GM18511 (cell line): ENCODE measurements around the gene IFITM10.

ENCODE experiments used
- ATAC-seq: cut with Tn5 transposase; IDR thresholded peaks from one replicate; pipeline ENCODE4 v1.9.1; 2021; ENCODE audit warnings: mild to moderate bottlenecking, moderate library complexity; ENCODE audit not compliant: unreplicated experiment

The IFITM10 gene

DNA sequence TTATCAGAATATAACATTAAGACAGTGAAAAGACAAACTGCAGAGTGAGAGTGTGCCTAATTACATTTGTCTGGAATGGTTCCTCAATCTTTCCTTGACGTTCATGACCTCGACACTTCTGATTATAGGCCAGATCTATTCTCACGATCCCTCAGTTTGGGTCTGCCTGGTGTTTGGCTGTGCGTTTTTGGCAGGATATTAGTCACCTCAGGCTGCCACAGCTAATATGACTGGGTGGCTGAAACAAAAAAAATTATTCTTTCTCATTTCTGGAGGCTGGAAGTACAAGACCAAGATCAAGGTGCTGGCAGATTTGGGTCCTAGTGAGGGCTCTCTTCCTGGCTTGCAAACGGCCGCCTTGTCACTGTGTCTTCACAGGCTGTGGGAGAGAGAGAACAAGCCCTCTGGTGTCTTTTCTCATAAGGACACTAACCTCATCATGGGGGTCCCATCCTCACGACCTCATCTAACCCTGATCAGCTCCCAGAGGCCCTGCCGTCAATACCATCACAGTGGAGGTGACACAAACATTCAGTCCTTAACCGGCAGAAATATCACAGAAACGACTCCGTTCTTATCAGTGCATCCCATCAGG lies 23.2 kb downstream of the IFITM10 start:
- no peak for ATAC-seq

GRCh38 chr11:1719781-1720180 lies 30.6 kb downstream of the IFITM10 start:
- no peak for ATAC-seq

GRCh38 chr11:1718326-1718725 lies 32.1 kb downstream of the IFITM10 start:
- no peak for ATAC-seq

DNA sequence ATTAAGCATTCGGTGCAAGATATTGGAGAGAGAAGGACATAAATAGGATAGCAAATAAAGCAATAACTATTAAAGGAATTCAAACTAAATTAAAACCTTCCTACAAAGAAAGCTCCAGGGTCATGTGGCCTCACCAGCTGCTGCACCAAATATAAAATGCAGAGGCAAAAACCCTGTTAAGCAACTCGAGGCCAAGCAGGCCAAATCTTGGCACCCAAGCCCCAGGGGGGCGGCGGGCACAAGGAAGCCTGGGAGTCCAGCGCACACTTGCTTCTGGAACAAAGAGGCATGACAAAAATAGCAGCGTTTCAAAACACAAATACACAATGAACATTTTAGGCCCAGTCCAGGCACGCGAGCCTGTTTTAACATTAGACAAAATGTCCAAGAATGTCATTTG lies 32.6 kb downstream of the IFITM10 start:
- ATAC-seq: no peak

DNA sequence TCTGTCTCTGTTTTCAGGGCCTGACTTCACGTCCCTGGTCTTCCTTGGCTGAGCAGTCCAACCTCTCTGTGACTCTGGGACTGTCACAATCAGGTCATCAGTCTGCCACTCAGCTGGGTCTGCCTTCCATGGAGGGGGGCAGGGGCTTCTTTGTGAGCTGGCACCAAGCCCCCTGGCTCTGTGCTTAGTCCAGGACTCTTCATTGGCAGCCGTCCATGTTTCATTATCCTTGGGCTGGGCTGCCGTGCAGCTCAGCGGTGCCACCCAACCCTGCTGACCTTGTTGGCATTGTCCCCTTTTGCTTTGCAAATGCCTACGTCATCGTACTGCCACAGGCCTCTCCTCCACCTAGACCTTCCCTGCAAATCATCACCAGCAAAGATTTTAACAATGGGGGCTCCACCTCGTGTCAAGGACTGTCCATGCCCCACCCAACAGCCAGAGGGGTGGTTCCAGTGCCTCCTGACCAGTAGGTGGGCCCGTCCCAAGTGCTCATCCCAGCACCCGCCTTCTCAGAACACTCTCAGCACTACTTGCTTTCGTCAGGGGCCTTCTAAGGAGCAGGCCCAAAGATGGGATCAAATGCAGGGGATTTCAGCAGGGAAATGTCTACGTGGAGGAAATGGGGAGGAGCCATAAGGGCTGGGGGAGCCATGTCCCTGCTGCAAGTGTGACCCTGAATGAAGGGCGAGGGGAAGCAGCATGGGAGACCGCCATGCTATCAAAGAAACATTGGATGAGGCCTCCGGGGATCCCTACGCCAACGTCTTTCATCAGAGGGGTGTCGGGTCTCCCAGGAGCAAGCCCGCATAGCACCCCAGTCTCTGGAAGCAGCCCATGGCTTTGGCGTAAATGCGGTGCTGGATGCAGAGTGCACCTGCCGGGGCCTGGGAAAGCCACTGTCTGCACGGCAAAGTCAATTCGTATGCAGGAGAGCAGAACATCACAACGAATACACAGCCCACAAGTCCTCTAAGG lies 35.2 kb downstream of the IFITM10 start:
- no peak for ATAC-seq

DNA sequence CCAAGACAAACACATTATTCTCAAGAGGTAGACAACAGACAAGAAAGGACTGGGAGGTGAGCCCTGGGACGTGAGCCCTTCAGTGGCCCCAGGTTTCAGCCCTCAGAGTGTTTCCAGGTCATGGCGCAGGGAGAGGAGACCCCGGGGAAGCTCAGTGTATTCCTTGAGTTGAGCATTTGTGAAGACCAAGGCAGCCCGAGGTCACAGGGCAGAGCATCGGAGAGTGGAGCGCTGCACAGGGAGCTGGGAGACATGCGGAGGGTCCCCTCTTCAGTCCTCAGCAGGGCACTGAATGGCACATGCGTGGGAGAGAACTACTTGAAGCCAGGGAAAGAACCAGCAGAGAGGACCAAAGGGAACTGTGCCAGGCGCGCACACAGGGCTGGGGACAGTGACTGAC lies 41.7 kb downstream of the IFITM10 start:
- no peak for ATAC-seq

- no peak for ATAC-seq
Observed at GRCh38 chr11:1707751-1708150, 42.6 kb downstream of the IFITM10 start.

DNA sequence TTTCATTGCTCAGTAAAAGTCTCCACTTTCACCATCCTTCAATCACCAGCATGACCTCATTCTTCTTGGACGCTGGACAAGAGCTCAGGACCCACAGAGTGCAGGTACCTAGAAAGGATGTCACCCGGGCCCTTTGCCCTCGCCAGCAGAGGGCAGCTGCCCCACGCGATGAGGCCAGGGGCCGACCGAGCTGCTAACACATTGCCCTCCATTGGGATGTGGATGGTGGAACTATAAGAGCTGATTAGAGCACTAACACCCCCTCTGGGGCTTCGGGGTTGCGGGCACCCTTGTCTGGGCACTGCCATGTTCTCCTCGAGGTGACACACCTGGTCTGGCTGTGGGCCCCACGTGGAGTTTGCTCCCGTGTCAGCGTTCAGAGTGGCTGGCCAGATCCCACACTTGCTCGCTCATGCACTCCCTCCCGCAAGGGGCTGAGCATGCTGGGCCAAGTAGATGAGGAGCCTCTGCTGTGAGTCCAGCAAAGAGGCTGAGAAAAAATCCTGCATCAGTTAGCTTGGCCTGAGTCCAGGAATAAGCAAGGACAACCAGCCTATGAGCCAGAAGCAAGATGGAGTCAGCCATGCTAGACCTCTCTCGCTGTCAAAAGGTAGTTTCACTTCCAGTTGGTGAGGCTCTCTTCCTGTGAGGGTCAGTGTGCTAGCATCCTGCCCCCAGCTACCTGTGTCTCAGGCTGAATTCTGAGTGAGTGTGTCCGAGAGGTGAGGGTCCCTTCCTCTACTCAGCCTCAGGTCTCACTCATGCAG lies 43.6 kb downstream of the IFITM10 start:
- no peak for ATAC-seq

- ATAC-seq: no peak
Observed at GRCh38 chr11:1705126-1706052, 45.0 kb downstream of the IFITM10 start.

DNA sequence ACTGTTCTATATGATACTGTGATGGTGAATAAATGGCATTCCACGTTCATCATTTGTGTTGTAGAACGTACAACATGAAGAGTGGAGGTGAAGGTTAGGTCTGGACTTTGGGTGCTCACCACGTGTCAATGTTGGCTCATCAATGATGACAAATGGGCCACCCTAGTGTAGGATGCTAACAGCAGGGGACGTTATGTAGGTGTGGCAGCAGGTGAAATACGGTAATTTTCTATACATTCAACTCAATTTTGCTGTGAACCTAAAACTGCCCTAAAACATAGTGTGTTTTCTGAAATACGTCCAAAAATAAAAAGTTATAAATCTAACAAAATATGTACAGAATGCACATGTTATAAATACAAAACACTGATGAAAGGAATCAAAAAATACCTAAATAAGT lies 47.2 kb downstream of the IFITM10 start:
- no peak for ATAC-seq

GRCh38 chr11:1702506-1702905 lies 47.9 kb downstream of the IFITM10 start:
- ATAC-seq: no peak

DNA sequence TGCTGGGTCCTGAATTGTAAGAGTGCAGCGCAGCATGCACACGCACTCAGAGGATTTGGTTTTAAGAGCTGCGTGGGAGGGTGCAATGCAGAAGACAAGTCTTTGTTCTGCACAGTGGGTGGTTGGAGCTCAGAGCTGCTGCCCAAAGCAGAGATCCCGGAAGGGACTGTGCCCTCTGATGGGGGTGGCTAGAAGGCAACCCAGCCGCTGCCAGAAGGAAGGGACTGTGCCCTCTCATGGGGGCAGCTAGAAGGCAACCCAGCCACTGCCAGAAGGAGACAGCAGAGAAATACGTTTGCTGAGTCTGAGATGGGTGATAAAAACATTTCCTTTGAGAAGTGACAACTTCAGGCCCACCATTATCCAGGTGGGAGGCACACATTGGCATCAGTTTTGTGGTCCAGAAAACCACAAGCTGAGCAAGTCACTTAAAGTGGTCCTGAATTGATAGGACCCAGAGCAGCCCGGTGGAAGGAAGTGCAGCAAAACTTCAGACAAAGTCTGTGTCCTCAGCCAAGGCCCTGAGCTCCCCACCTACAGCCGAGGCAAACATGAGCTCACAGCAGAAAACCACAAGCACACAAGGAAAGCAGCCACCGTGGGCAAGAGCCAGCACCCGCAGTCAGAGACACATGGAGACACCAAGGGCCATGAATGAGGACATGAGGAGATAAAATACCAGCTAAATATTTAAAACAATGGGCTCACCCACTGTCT lies 49.1 kb downstream of the IFITM10 start:
- no peak for ATAC-seq

- no peak for ATAC-seq
Observed at GRCh38 chr11:1699771-1700170, 50.6 kb downstream of the IFITM10 start.

GRCh38 chr11:1696608-1697570 lies 53.5 kb downstream of the IFITM10 start, which contains the start of gene KRTAP5-6:
Gene KRTAP5-6, plus strand, starts transcription at chr11:1697195. Its CDS starts 51 bp downstream, at chr11:1697246.
- ATAC-seq: no peak

GRCh38 chr11:1695548-1696108 lies 54.8 kb downstream of the IFITM10 start:
- no peak for ATAC-seq

GRCh38 chr11:1694846-1695547 lies 55.4 kb downstream of the IFITM10 start:
- no peak for ATAC-seq

DNA sequence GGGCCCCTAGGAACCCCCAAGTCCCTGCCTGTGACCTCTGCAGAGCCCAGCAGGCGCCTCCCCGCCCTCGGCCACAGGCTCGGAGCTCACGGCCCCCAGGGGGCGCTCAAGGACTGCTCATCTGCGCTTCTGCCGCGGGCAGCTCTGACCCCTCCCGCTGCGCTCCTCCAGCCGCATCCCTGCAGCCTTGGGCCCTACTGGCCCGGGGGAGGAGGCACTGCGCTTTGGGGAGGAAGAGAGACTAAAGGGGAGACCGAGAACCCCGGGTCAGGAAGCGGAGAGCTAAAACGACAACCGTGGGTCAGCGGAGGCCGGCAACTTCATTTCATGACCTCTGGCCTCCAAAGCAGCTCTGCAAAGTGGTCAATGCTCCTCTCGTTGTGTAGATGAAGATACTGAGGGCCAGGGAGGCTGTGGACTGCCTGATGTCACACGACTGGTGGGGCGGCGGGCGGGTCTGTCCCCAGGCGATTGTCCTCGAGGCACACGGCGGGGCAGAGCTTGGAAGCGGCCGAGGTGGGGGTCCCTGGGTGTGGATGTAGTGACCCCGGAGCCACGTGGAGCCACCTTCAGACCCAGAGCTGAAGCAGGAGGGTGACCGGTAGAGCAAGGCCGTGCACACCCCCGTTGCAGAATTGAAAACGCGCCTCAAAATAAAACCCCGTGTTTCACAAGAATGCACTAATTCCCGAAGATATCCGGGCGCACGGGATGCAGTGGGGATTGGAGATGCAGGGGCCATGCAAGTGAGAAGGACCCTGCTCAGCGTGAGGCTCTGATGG lies 56.1 kb downstream of the IFITM10 start:
- peak; percentile 49 for ATAC-seq
